GM21786 (cell line): ENCODE measurements around the gene SFXN3.

Experiments used
- ATAC-seq: cut with Tn5 transposase; IDR thresholded peaks from one replicate; pipeline ENCODE4 v1.9.1; 2021; ENCODE audit not compliant: unreplicated experiment

SFXN3 gene

DNA sequence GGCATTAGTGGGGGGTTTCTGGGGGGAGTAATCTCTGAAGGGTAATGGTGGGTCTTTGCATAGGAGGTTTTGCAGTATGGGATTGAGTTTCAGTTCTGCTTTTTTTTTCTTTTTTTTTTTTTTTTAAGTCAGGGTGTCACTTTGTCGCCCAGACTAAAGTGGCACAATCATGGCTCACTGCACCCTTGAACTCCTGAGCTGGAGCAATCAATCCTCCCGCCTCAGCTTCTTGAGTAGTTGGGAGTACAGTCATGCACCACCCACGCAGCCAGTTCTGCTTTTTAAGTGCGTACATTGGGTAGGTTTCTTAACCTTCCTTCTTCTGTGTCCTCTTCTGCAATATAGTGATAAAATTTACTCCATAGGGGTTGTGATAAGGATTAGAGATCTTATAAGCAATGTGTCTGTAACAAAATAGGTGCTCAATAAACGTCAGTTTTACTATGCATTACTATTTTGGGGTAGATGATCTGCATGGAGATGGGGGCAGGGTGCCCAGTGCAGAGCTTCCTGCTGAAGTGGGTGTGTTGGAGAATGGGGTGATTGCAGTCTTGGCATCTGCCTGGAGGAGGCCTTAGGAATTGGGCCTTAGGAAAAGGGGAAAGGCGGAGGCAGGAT lies 40.3 kb downstream of the SFXN3 start:
- ATAC-seq, result no peak

DNA sequence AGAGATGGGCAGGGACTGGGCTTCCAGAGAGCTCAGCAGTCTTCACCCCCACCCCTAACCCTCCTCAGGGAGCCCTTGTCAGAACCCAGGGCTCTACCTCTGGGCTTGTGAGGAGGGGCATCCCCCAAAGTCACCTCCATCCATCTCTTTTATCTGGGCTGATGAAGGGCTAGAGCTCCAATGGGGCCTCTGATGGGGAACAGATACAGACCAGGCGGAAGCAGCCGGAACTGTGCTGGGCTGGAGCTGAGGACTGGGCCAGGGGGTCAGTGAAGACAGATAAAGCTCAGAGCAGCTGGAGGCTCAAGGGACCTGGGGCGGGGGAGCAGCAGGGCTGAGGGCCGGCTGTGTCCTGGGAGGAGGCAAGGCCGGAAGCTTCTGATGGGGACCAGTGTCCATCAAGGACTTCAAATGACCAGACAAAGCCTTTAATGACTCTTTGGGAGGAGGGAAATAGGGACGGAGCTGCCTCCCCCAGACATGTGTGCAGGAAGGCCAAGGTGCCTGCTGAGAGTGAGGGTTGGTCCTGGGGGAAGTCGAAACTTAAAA lies 40.9 kb downstream of the SFXN3 start:
- no peak for ATAC-seq

DNA sequence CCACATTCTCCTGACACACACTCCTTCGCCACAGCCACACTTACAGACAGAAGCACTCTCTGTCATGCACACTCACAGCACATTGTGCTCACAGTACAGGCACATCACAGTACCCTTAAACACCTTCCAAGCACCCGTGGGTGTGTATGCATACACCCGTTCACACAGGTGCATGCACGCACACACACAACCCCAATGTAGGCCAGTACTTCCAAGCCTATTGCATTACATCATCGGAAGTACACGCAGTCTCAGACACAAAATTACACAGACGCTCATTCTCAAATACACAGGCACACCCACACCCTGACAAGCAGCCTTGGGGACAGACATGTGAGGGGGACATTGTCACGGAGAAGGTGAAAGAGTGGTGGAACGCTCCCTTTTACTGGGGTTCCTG lies 41.9 kb downstream of the SFXN3 start:
- ATAC-seq, result no peak

DNA sequence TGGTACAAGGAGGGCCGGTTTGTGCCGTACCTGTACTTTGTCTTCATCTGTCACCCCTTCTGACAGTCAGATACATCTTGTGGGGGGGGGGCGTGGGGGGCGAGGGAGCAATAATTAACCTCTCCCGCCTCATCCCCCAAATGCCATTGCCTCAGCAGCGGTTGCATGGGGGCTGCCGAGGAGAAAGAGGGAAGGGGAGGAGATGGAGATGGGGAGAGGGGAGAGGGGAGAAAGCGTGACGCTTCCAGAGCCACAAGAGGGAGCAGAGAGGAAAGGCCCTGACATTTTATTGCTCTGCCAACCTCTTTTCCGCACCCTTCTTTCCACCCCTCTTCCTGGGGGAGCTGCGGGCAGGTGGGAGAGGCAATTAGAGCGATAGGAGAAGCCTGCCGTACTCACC lies 42.6 kb downstream of the SFXN3 start:
- ATAC-seq, result no peak

DNA sequence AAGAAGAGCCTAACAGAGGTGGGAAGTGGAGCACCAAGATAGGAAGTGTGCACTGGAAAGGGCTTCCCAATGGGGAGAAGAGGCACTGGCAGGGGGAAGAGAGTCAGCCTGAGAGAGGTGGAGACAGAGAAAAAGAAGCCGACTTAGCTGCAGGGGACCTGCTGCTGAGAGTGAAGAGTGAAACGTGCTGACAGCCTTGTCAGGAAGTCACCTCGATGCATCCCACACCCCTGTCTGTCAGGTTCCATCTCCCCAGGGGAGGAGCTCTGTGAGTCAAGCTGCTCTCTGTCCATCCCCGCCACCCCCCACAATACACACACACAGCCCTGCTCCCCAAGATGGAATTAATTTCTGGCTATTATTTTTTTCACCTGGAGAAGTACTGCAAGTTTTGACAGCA lies 44.7 kb downstream of the SFXN3 start:
- no peak for ATAC-seq

DNA sequence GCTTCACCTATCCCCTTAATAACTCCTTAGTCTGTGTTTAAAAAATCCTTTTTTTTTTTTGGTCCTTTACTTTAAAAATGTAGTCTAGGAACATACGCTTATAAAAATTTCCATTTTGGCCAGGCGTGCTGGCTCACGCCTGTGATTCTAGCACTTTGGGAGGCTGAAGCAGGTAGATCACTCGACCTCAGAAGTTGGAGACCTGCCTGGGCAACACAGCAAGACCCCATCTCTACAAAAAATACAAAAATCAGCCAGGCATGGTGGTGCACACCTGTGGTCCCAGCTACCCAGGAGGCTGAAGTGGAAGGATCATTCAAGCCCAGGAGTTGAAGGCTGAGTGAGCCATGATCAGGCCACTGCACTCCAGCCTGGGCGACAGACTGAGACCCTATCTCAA lies 45.6 kb downstream of the SFXN3 start:
- no peak for ATAC-seq

DNA sequence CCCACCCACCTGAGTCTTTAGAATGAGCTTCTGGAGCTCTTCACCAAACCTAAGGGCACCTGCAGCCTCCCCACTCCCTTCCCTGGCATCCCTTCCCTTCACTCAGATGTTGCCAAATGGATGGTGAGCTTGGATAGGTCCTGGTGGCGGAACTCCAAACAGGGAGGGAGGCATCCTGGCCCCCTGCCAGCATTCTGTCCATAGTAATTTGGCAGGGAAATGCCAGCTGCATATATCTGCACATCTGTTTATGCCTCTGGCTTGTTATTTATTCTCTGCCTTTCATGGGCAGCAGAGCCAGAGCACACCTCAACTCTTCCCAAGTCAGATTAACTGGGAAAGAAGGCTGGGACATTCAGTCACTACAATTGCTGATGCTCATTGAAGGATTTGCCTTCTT lies 48.8 kb downstream of the SFXN3 start:
- no peak for ATAC-seq

DNA sequence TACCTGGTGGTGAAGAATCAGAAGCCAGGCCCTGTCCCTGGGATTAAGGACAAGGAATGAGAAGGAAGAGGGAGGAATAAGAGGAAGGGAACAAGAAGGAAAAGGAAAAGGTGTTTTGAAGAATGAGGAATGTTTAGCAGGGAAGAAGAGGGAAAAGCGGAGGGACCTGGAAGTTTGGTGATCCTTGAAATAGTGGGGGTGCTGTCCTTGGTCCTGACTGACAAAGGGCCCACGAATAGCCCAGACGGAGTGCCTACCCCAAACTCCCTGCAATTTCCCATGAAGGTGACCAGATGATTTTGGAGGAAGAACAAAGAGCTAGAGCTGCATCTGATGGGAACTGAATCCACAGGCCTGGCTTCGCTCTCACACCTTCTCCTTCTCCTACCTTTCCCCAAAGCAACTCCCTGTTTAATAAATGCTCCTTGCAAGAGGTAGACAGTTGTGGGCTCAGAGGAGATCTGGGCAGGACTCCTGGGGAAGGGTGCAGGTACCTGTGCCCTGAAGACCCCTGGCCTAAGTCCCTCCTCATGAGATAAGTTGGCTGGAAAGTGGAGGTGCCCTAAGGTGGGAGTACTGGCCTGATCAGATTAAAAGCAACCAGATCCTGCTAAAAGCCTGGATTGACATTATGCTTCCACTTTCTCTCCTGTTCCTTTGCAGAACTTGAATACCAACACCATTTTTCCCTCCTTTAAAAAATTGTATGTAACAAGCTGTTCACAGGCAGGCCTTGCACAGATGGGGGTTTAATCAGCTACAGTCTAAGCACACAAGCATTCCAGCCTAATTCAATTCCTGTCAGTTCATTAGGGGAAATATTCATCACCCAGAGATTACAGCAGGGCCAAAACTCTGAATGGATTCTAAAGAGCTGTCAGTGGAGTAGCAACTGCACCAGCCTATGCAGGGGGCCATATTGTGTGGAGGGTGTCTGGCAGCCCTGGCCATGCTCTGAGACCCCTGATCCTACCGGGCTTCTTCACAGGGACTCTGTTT lies 50.2 kb downstream of the SFXN3 start:
- no peak for ATAC-seq

DNA sequence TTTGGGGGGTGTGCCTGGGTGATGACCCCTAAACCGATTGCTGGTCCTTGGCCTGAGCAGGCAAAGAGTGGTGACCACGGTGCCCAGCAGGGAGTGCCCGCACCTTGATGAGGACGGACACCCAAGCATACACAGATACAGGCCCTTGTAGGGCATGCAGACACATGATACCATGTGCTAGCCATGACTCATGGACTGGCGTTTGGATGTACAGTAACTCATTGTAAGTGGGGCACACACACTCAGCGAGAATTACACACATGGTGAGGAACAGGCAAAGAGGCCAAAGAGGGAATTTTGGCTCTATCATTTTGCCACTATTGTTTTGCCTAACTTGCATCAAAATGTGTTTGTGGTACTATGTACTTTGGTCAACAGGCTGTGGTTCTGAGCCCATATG lies 54.8 kb downstream of the SFXN3 start:
- no peak for ATAC-seq

DNA sequence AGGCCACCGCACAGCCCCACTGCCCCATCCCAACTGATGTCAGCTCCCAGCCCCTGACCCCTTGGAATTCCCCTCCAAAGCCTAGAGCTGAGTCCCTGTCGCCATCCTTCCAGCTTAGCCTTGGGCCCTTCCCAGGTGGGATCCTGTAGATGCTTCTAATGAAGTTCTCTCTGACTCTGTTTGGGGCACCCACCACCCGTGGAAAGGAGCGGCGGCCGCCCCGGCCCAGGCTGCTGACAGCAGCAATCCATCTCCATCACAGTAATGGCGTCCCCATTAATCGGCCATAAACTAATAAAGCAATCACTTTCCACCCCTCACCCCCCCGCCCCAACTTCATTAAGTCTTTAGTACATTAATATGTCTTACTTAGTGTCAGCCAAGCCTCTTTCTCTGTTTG lies 56.3 kb downstream of the SFXN3 start:
- ATAC-seq, result no peak

DNA sequence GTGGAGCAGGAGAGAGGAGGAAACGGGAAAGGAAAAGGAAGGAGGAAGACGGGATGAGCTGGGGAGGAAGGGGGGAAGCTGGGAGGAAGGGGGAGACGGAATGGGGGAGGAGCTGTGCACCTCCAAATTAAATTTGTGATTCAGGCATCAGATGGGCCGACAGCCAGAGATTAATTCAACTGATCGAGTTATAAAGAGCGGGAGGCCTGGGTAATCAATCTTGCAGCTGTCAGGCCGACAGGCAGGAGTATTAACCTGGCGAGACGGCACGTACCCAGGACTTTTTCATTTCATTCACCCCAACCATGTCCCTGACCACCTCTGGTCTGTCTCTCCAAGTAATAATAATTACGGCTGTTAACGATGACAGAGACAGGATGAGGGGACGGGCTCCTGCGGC lies 56.9 kb downstream of the SFXN3 start:
- no peak for ATAC-seq

DNA sequence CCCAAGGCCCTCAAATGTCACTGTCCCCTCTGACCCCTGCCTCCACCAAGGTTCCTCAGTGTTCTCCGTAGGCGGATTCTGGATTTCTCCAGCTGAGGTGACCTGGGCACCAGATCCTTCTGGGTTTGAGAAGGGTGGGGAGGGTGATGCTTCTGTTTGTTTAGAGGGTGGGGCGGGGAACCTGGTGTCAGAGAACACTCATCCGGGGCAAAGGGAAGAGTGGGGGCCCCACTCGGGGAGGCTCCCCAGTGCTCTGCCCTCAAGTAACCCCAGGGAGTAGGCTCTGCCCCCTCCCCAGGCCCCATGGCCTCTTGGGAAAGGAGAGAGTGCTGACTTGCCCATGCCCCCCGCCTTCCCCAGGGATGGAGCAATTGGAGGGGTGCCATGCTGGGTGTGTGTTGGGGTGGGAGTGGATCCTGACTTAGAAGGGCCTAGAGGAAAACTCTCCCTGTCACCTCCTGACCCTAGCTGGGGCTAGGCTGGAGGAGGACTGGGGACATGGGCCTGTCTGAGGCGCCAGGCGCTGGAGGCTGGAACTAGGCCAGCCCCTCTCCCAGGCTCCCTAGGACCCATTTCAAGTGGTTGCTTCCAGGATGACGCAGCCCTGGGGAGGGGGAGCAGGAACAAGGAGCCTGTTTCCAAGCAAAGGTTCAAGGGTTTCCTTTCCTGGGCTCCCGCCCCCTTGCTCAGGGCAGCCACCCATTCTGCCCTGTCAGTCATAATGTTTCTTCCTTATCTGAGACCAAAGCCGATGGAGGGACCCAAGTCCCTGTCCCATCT lies 58.7 kb downstream of the SFXN3 start:
- no peak for ATAC-seq

DNA sequence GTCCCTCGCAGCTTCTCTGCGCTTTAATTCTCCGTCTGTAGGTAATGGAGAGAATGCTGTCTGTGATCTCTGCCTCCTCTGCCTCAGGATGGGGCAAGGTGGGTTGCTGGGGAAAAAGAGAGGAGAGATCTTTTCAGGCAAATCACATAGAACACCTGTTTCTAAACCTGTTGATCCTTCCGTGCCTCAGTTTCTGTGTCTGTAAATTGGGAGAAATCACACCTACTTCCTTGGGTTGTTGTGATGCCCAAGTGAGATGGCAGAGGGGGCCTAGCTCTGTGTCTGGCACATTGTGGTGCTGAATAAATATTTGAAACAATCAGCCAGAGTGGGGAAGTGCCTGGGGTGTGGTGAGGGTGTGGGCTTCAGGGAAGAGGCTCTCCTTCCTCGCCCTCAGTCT lies 59.6 kb downstream of the SFXN3 start:
- no peak for ATAC-seq
